ENCODE data around the gene CDC14A.

DNA sequence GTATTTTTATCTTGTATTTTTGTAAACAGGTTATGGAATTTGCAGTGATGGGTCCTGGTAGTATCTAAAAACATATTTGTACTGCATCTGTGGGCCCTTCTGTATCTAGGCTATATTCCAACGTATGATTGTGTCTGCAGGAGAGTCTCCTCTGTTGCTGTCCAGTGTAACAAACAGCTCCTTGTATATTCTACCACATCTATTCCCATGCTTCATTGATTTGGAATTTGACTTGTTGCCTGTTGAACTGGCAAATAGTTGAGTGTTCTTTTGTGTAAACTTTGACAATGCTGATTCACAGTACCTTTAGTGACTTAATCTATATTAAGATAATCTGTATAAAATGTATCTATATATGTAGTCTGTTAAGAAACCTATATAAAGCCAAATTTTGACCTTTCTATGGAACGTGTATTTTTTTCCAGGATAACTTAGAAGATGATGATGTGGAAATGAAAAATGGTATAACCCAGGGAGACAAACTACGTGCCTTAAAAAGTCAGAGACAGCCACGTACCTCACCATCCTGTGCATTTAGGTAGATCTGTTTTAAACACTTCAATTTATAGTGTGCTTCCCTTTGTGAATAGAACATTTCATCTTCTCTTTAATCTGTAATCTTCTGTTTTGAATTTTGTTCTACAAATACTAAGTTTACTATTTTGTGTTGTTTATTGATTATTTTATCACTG lies 142.2 kb downstream of the CDC14A start:
- TF ChIP-seq EZH2 (IDR thresholded peaks at IDR 0.05; ENCODE audit: low read length, missing control alignments): no peak
- TF ChIP-seq, protein P1, sequence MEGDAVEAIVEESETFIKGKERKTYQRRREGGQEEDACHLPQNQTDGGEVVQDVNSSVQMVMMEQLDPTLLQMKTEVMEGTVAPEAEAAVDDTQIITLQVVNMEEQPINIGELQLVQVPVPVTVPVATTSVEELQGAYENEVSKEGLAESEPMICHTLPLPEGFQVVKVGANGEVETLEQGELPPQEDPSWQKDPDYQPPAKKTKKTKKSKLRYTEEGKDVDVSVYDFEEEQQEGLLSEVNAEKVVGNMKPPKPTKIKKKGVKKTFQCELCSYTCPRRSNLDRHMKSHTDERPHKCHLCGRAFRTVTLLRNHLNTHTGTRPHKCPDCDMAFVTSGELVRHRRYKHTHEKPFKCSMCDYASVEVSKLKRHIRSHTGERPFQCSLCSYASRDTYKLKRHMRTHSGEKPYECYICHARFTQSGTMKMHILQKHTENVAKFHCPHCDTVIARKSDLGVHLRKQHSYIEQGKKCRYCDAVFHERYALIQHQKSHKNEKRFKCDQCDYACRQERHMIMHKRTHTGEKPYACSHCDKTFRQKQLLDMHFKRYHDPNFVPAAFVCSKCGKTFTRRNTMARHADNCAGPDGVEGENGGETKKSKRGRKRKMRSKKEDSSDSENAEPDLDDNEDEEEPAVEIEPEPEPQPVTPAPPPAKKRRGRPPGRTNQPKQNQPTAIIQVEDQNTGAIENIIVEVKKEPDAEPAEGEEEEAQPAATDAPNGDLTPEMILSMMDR (conservative IDR thresholded peaks at IDR 0.05 in 1 of 2, IDR thresholded peaks at IDR 0.05 in 1 of 2; ENCODE audit: low read depth in 1 of 2, low read length in 2 of 2): no peak

Data from fibroblast of lung (primary cell).